ENCODE data around the gene LAG3. TPM values are rescaled to one million over a fixed set of nuclear protein-coding genes. Genes with fewer than 3 reads are reported as not detected.
A peak's percentile ranks its signal among the peaks of the same experiment; 100 is the strongest.
"Not testable (repeated sequence)": the region's sequence is repeated elsewhere in the genome, so short reads cannot be mapped to it uniquely, and the experiment has no call there.

The LAG3 gene
- total RNA-seq, 4 donors from 2014 or later: 0.41 to 14.6 (median 4.0) TPM

- TF ChIP-seq POLR2A (IDR thresholded peaks at IDR 0.05) (no peak), CTCF (IDR thresholded peaks at IDR 0.05) (no peak)
- no peak for DNase-seq
- H3K27ac ChIP-seq: no peak overlapping the region
- H3K4me1 ChIP-seq: no peaks in the 10 kb centered on the region
- H3K9me3 ChIP-seq: no peaks in the 10 kb centered on the region
- H3K4me3 ChIP-seq: no peak overlapping the region
- no peaks in the 10 kb centered on the region for H3K36me3 ChIP-seq
- intact Hi-C loops (cut with DNase I; ENCODE audit: low total_unique reads): no loop called here
- H3K27me3 ChIP-seq: no peaks in the 10 kb centered on the region
These were observed 43.1 kb upstream of the LAG3 start for GRCh38 chr12:6729186-6729585.

- DNase-seq: no peak
- H3K4me1 ChIP-seq: no peaks in the 10 kb centered on the region
- no peaks in the 10 kb centered on the region for H3K27me3 ChIP-seq
- no peak overlapping the region for H3K4me3 ChIP-seq
- no peaks in the 10 kb centered on the region for H3K9me3 ChIP-seq
- H3K36me3 ChIP-seq: no peaks in the 10 kb centered on the region
- no peak for TF ChIP-seq POLR2A (IDR thresholded peaks at IDR 0.05)
- intact Hi-C loops (cut with DNase I; ENCODE audit: low total_unique reads): no loop called here
- H3K27ac ChIP-seq: no peak overlapping the region
These were observed 42.2 kb upstream of the LAG3 start for GRCh38 chr12:6730169-6730568.

GRCh38 chr12:6734506-6735387, 37.6 kb upstream of the LAG3 start:
- DNase-seq: no peak
- no peaks in the 10 kb centered on the region for H3K27me3 ChIP-seq
- no peaks in the 10 kb centered on the region for H3K36me3 ChIP-seq
- H3K27ac ChIP-seq: no peak overlapping the region
- no peaks in the 10 kb centered on the region for H3K4me1 ChIP-seq
- no peak overlapping the region for H3K4me3 ChIP-seq
- no peak for TF ChIP-seq POLR2A (IDR thresholded peaks at IDR 0.05)
- no peak for TF ChIP-seq CTCF (IDR thresholded peaks at IDR 0.05)
- intact Hi-C loops (cut with DNase I; ENCODE audit: low total_unique reads): no loop called here
- H3K9me3 ChIP-seq: no peaks in the 10 kb centered on the region

GRCh38 chr12:6735448-6736191, 36.7 kb upstream of the LAG3 start:
- peak; percentile 62 to 79 (median 77) for TF ChIP-seq CTCF (IDR thresholded peaks at IDR 0.05)
- TF ChIP-seq POLR2A (IDR thresholded peaks at IDR 0.05): no peak
- intact Hi-C loops (cut with DNase I; ENCODE audit: low total_unique reads): no loop called here
- no peaks in the 10 kb centered on the region for H3K27me3 ChIP-seq

GRCh38 chr12:6736754-6737153, 35.6 kb upstream of the LAG3 start:
- no peak overlapping the region for H3K27ac ChIP-seq
- no peaks in the 10 kb centered on the region for H3K4me1 ChIP-seq
- H3K36me3 ChIP-seq: no peaks in the 10 kb centered on the region
- no peak for DNase-seq
- intact Hi-C loops (cut with DNase I; ENCODE audit: low total_unique reads): no loop called here
- H3K4me3 ChIP-seq: no peak overlapping the region
- TF ChIP-seq POLR2A (IDR thresholded peaks at IDR 0.05) (no peak), CTCF (IDR thresholded peaks at IDR 0.05) (no peak)
- H3K27me3 ChIP-seq: no peaks in the 10 kb centered on the region
- H3K9me3 ChIP-seq: no peaks in the 10 kb centered on the region

More at GRCh38 chr12:6735448-6736191, 36.7 kb upstream of the LAG3 start:
- peak; percentile 63 to 66 for DNase-seq
- no peaks in the 10 kb centered on the region for H3K9me3 ChIP-seq
- peak overlapping the region in 1 of 2 donors; percentile 7 for H3K27ac ChIP-seq
- H3K4me3 ChIP-seq: no peak overlapping the region
- no peaks in the 10 kb centered on the region for H3K36me3 ChIP-seq
- no peaks in the 10 kb centered on the region for H3K4me1 ChIP-seq

- H3K4me3 ChIP-seq; DNase-seq; H3K4me1 ChIP-seq; H3K36me3 ChIP-seq; H3K27me3 ChIP-seq; H3K27ac ChIP-seq; intact Hi-C loops (cut with DNase I; ENCODE audit: low total_unique reads); H3K9me3 ChIP-seq: not testable (repeated sequence)
These were observed 30.2 kb upstream of the LAG3 start for GRCh38 chr12:6742080-6742479.
